Measurements from ENCODE around the gene MCAM. TPM values are rescaled to one million over a fixed set of nuclear protein-coding genes. Genes with fewer than 3 reads are reported as not detected.

Gene MCAM
- total and polyA plus RNA-seq, 2 of the 8 experiments (the other 6 are each of a cell fraction or from before 2014, with no cell fraction given): 22.4 to 32.2 TPM

DNA sequence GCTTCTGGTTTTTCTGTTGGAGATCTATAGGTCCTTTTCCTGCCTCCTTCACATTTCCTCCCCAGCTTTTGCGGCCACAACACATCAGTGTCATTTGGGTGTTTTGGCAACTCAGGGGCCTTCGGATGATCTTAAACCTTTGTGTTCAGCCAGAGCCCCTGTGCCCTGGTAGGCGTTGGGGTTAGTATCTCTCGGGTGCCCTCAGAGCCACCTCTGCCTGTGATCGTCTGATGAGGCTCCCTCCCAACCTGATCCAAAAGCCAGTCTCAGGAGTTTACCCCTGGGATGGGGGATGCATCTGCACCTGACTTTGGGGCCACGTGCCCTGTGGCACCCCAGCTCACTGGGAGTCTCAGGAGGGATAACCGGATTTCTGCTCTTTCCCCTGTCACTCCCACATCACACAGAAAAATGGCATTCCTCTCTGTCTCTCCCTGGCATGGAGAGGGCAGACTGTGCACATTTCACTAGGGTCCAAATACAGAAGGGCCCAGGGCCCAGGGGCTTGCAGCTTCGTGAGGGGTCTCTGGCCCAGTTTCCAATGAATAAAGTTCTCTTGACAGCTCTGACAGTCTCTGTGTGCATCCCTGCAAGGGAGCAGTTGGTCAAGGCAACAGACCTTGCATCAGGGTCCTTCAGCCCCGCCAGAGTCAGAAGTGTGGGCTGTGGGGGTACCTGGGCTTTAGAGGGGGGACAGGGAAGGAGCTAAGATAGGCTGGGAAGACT, 20.0 kb upstream of the MCAM start:
- Histone ChIP-seq H3K4me1 (replicated peaks in 1 of 4; ENCODE audit: control insufficient read depth in 3 of 4, insufficient read depth in 4 of 4, low read length in 3 of 4) (peaks cover 5 to 38% (median 27%) of the 10 kb centered on the region in 4 experiments), H3K27me3 (replicated peaks in 1 of 4; ENCODE audit: control insufficient read depth in 3 of 4, extremely low read depth in 1 of 4, insufficient read depth in 3 of 4, low read length in 3 of 4) (peaks cover 12 to 33% (median 29%) of the 10 kb centered on the region in 4 experiments), H3K4me2 (ENCODE audit: insufficient read depth in 1 of 2, low read depth in 2 of 2, low read length in 2 of 2) (peak overlapping the region; percentile 56 to 76), H4K20me1 (replicated peaks in 1 of 2; ENCODE audit: control insufficient read depth in 1 of 2, insufficient read depth in 2 of 2, low read length in 2 of 2) (peaks cover 3 to 16% of the 10 kb centered on the region in 2 experiments), H2AK5ac (ENCODE audit: low read depth, low read length) (no peak overlapping the region), H3K14ac (ENCODE audit: insufficient read length) (no peak overlapping the region), H2AFZ (ENCODE audit: low read length) (no peak overlapping the region), H3K79me2 (ENCODE audit: control insufficient read depth in 1 of 2, insufficient read depth in 2 of 2, low read length in 2 of 2) (peaks cover 5 to 26% of the 10 kb centered on the region in 2 experiments; a peak in 3 of 4 replicates), H3K4ac (replicated peaks; ENCODE audit: insufficient read length, low read depth, low read length) (no peak overlapping the region), H3K9me3 (ENCODE audit: insufficient read depth in 2 of 2, low read depth in 1 of 2, low read length in 1 of 2) (no peaks in the 10 kb centered on the region), H3K4me3 (ENCODE audit: extremely low read depth in 1 of 4, insufficient read depth in 2 of 4, low read depth in 3 of 4, low read length in 4 of 4) (peak overlapping the region in 3 of 4 experiments; percentile 15 to 69 (median 30); a peak in 3 of 8 replicates), H3K18ac (ENCODE audit: extremely low read depth, low read length) (no peak overlapping the region), H2BK15ac (ENCODE audit: low read length) (peak overlapping the region; percentile 63; the same call in 1 of the 2 replicates), H4K8ac (ENCODE audit: extremely low read depth, insufficient read depth, low read length) (no peak overlapping the region; the same call in 1 of the 2 replicates), H2BK5ac (ENCODE audit: low read depth, low read length) (peak overlapping the region; percentile 76; the same call in 1 of the 2 replicates), H3K36me3 (ENCODE audit: control insufficient read depth in 2 of 4, insufficient read depth in 4 of 4, low read length in 3 of 4) (peaks cover 0 to 6% (median 2%) of the 10 kb centered on the region in 4 experiments; a peak in 1 of 8 replicates), H2BK12ac (ENCODE audit: low read depth, low read length) (no peak overlapping the region), H3K23ac (ENCODE audit: insufficient read length) (no peak overlapping the region), H4K91ac (replicated peaks; ENCODE audit: insufficient read length, low read length) (no peak overlapping the region), H2BK20ac (ENCODE audit: low read length) (no peak overlapping the region), H4K5ac (ENCODE audit: insufficient read length, low read depth, low read length) (no peak overlapping the region), H3K9ac (replicated peaks in 1 of 4; ENCODE audit: extremely low read depth in 1 of 4, low read depth in 3 of 4, low read length in 3 of 4) (no peak overlapping the region), H3K79me1 (ENCODE audit: low read depth, low read length) (peaks cover 12% of the 10 kb centered on the region), H3K27ac (ENCODE audit: low read depth, low read length) (peak overlapping the region; percentile 64; the same call in 1 of the 2 replicates), H3K56ac (replicated peaks; ENCODE audit: insufficient read length, low read depth, low read length) (no peak overlapping the region), H3K23me2 (ENCODE audit: low read depth, low read length) (peaks cover 20% of the 10 kb centered on the region; the same call in 1 of the 2 replicates), H2BK120ac (replicated peaks; ENCODE audit: low read depth, low read length) (no peak overlapping the region)
- ChIA-PET POLR2A (ENCODE audit: partially characterized antibody) (interaction anchor here (0.9 to 3.4 kb wide), 11 partner anchors 9 to 242 kb away, joined by 3 to 29 read pairs (median 6); partner anchors contain the start of gene MCAM), CTCF (ENCODE audit: partially characterized antibody) (interaction anchor here (0.7 to 20.0 kb wide), 15 partner anchors 11 to 728 kb away, joined by 3 to 463 read pairs (median 7); partner anchors contain the start of genes MCAM and USP2)
- DNase-seq (ENCODE audit: low read depth in 1 of 2, low spot score in 2 of 2): no peak
- FAIRE-seq: no peak
- WGBS, 2 experiments (ENCODE audit: extremely low coverage in 1 of 2, insufficient coverage in 1 of 2, insufficient read length in 1 of 2, insufficient replicate concordance in 2 of 2, low coverage in 1 of 2, low lambda C conversion rate in 2 of 2, missing lambda C conversion rate in 1 of 2): 84% methylated on average over 9 of the region's 9 CpGs; no CpG with 5 or more reads in 1 of the 2 experiments
- TF ChIP-seq CBX5 (IDR thresholded peaks at IDR 0.05; ENCODE audit: low read depth, low read length) (no peak), SUZ12 (IDR thresholded peaks at IDR 0.05; ENCODE audit: low read length) (no peak), CHD2 (IDR thresholded peaks at IDR 0.05; ENCODE audit: low read length) (no peak), RNF2 (IDR thresholded peaks at IDR 0.05; ENCODE audit: borderline replicate concordance, low read depth, low read length, missing control alignments, poor library complexity, severe bottlenecking) (no peak), SIN3A (conservative IDR thresholded peaks at IDR 0.05 in 1 of 2, IDR thresholded peaks at IDR 0.05 in 1 of 2; ENCODE audit: low read depth in 1 of 2, low read length in 2 of 2) (no peak), TEAD4 (IDR thresholded peaks at IDR 0.05; ENCODE audit: low read depth, low read length) (no peak), TCF12 (IDR thresholded peaks at IDR 0.05; ENCODE audit: low read depth, low read length) (no peak), E2F6 (IDR thresholded peaks at IDR 0.05) (no peak), TAF7 (optimal IDR thresholded peaks at IDR 0.05; ENCODE audit: borderline replicate concordance, low read depth, low read length) (no peak), SAP30 (IDR thresholded peaks at IDR 0.05; ENCODE audit: insufficient read depth, insufficient replicate concordance, low read length) (no peak)
